Activated CD8-positive, alpha-beta T cell treated with anti-CD3 and anti-CD28 coated beads for 36 hours (primary cell): Measurements from ENCODE around the gene ZCCHC2. TPM values are rescaled to one million over a fixed set of nuclear protein-coding genes. Genes with fewer than 3 reads are reported as not detected.

Experiments used
- ATAC-seq: fragments of 200-7000 bp; cut with Tn5 transposase; one replicate; pipeline ENCODE4 v1.10.0; 2021; ENCODE audit warnings: mild to moderate bottlenecking, moderate library complexity
- CTCF ChIA-PET: fragments of 350-600 bp; sonication (Branson Sonifier 250); formaldehyde crosslinking; loops from one replicate; lab custom pipeline; 2021; ENCODE audit warnings: antibody characterized with exemption; lab: Charles Lee
- POLR2A ChIA-PET: fragments of 350-600 bp; sonication (Branson Sonifier 250); formaldehyde crosslinking; loops from one replicate; lab custom pipeline; 2021; ENCODE audit warnings: antibody characterized with exemption; lab: Charles Lee
- DNase-seq: peaks from one replicate; pipeline ENCODE4 v3.0.0-alpha.2; 2020
- H3K27ac Mint-ChIP-seq: one replicate; pipeline ENCODE4 v1.8.0; 2021; ENCODE audit warnings: mild to moderate bottlenecking, mixed read lengths
- H3K27me3 Mint-ChIP-seq: one replicate; pipeline ENCODE4 v1.8.0; 2021; ENCODE audit warnings: mixed read lengths
- H3K36me3 Mint-ChIP-seq: one replicate; pipeline ENCODE4 v1.8.0; 2021; ENCODE audit warnings: low read depth, mixed read lengths
- H3K4me1 Mint-ChIP-seq: one replicate; pipeline ENCODE4 v1.8.0; 2021; ENCODE audit warnings: low read depth, mixed read lengths
- H3K4me3 Mint-ChIP-seq: one replicate; pipeline ENCODE4 v1.8.0; 2021; ENCODE audit warnings: mild to moderate bottlenecking, moderate library complexity, mixed read lengths
- H3K9me3 Mint-ChIP-seq: one replicate; pipeline ENCODE4 v1.8.0; 2021; ENCODE audit warnings: mixed read lengths
- intact Hi-C: fragments of 100-400 bp; cut with micrococcal nuclease; formaldehyde crosslinking; loops from one replicate; pipeline ENCODE4 v1.10.0; 2022
- total RNA-seq, 2 experiments: library from RNA; stranded (reverse); gene quantifications; one replicate each; pipeline ENCODE4 v1.2.3, GENCODE V29; 2021
- TF ChIP-seq, protein P1 (sequence below): fragments of 200-600 bp; IDR thresholded peaks from one replicate; pipeline ENCODE4 v1.8.0; 2022; ENCODE audit warnings: antibody characterized with exemption, mild to moderate bottlenecking

ZCCHC2 gene
- 10 to 100 TPM; 31.7 to 33.4 TPM for total RNA-seq

- Mint-ChIP-seq H3K4me3 (peak within 1 kb of the TSS; percentile 84), H3K27me3 (no peaks in the 10 kb centered on the region), H3K9me3 (no peaks in the 10 kb centered on the region), H3K4me1 (peaks cover 20% of the 10 kb centered on the region), H3K36me3 (peaks cover 17% of the 10 kb centered on the region), H3K27ac (peak within 1 kb of the TSS; percentile 89)
- DNase-seq (peak; percentile 97), ATAC-seq (peak; percentile 80)
- intact Hi-C loops: loop anchor here (10.0 kb wide), 1 partner anchor 328 kb away; no protein-coding TSS in a partner anchor
- CTCF ChIA-PET: interaction anchor here (1.0 to 3.7 kb wide), 7 partner anchors 11 to 101 kb away, joined by 3 to 16 read pairs (median 4); no protein-coding TSS in a partner anchor
- TF ChIP-seq, protein P1, sequence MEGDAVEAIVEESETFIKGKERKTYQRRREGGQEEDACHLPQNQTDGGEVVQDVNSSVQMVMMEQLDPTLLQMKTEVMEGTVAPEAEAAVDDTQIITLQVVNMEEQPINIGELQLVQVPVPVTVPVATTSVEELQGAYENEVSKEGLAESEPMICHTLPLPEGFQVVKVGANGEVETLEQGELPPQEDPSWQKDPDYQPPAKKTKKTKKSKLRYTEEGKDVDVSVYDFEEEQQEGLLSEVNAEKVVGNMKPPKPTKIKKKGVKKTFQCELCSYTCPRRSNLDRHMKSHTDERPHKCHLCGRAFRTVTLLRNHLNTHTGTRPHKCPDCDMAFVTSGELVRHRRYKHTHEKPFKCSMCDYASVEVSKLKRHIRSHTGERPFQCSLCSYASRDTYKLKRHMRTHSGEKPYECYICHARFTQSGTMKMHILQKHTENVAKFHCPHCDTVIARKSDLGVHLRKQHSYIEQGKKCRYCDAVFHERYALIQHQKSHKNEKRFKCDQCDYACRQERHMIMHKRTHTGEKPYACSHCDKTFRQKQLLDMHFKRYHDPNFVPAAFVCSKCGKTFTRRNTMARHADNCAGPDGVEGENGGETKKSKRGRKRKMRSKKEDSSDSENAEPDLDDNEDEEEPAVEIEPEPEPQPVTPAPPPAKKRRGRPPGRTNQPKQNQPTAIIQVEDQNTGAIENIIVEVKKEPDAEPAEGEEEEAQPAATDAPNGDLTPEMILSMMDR: no peak
- POLR2A ChIA-PET: interaction anchor here (0.7 to 6.9 kb wide), 8 partner anchors 10 to 1449 kb away, joined by 3 to 44 read pairs (median 4); no protein-coding TSS in a partner anchor
These were observed at the start of gene ZCCHC2 for GRCh38 chr18:62522504-62523254. TSS of gene ZCCHC2 (plus strand) at chr18:62523025. CDS start at chr18:62523425, 400 bp downstream.

DNA sequence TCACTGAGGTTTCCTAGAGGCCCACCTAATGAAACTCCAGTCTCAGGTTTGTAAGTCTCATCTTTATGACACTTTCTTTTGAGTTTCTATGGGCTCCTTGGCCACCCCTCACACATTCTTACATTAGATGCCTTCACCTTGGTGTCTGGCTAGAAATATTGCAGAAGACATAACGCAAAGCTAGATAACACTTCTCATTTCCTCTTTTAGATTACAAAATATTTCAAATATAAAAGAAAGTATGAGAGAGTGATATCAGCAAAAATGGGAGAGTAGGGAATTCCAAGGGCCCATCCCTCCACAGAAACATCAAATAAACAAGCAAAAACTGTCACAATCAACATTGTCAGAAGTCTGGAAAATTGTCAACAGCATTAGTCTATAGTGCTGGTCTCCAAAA is 43.3 kb upstream of the ZCCHC2 start:
- no peak for DNase-seq
- H3K27ac Mint-ChIP-seq: no peak overlapping the region
- H3K9me3 Mint-ChIP-seq: peaks cover 25% of the 10 kb centered on the region
- ATAC-seq: no peak
- CTCF ChIA-PET: no interaction called here
- peaks cover 3% of the 10 kb centered on the region for H3K4me1 Mint-ChIP-seq
- TF ChIP-seq, protein P1: no peak
- H3K36me3 Mint-ChIP-seq: peaks cover 15% of the 10 kb centered on the region
- POLR2A ChIA-PET: no interaction called here
- no peak overlapping the region for H3K4me3 Mint-ChIP-seq
- peaks cover 19% of the 10 kb centered on the region for H3K27me3 Mint-ChIP-seq
- intact Hi-C loops: no loop called here

DNA sequence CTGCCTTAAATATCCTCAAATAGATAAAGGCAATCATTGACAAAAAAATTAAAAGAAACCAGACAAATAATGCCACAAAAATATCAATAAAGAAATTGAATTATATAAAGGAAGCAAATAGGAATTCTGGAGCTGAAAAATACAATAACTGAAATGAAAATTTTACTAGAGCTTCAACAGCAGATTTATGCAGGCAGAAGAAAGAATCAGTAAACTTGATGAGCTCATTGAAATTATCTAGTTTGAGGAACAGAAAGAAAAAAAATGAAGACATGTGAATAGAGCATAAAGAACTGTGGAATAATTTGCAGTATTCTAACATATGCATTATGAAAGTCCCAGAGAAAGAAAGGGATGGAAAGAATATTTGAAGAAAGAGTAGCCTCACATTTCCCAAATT is 41.9 kb upstream of the ZCCHC2 start:
- no peak for DNase-seq
- Mint-ChIP-seq H3K27ac (no peak overlapping the region), H3K27me3 (peaks cover 17% of the 10 kb centered on the region), H3K4me3 (no peak overlapping the region), H3K9me3 (peaks cover 25% of the 10 kb centered on the region), H3K36me3 (peaks cover 15% of the 10 kb centered on the region), H3K4me1 (peaks cover 6% of the 10 kb centered on the region)
- intact Hi-C loops: no loop called here
- TF ChIP-seq, protein P1: no peak
- POLR2A ChIA-PET: interaction anchor here (0.6 to 0.8 kb wide), 2 partner anchors 72 to 884 kb away, joined by 3 read pairs; no protein-coding TSS in a partner anchor
- CTCF ChIA-PET: interaction anchor here (1.2 to 1.8 kb wide), 3 partner anchors 15 to 55 kb away, joined by 3 to 5 read pairs (median 4); no protein-coding TSS in a partner anchor
- no peak for ATAC-seq

GRCh38 chr18:62484941-62485340 is 37.9 kb upstream of the ZCCHC2 start:
- ATAC-seq (no peak), DNase-seq (no peak)
- peaks cover 13% of the 10 kb centered on the region for H3K36me3 Mint-ChIP-seq
- peaks cover 12% of the 10 kb centered on the region for H3K27me3 Mint-ChIP-seq
- no peak overlapping the region for H3K4me3 Mint-ChIP-seq
- POLR2A ChIA-PET: no interaction called here
- intact Hi-C loops: no loop called here
- H3K27ac Mint-ChIP-seq: no peak overlapping the region
- peaks cover 21% of the 10 kb centered on the region for H3K9me3 Mint-ChIP-seq
- H3K4me1 Mint-ChIP-seq: peaks cover 11% of the 10 kb centered on the region
- TF ChIP-seq, protein P1: no peak
- CTCF ChIA-PET: no interaction called here

GRCh38 chr18:62485684-62486083 is 37.1 kb upstream of the ZCCHC2 start:
- POLR2A ChIA-PET: interaction anchor here (1.2 kb wide), 1 partner anchor 37 kb away, joined by 4 read pairs; the partner anchor contains the start of gene ZCCHC2
- H3K4me1 Mint-ChIP-seq: peaks cover 11% of the 10 kb centered on the region
- peaks cover 14% of the 10 kb centered on the region for H3K9me3 Mint-ChIP-seq
- TF ChIP-seq, protein P1: no peak
- CTCF ChIA-PET: no interaction called here
- peaks cover 5% of the 10 kb centered on the region for H3K36me3 Mint-ChIP-seq
- intact Hi-C loops: no loop called here
- peak; percentile 29 for ATAC-seq
- DNase-seq: peak; percentile 17
- H3K27ac Mint-ChIP-seq: no peak overlapping the region
- H3K27me3 Mint-ChIP-seq: peaks cover 13% of the 10 kb centered on the region
- no peak overlapping the region for H3K4me3 Mint-ChIP-seq
